ENCODE results near the gene ENPEP.

Gene ENPEP

DNA sequence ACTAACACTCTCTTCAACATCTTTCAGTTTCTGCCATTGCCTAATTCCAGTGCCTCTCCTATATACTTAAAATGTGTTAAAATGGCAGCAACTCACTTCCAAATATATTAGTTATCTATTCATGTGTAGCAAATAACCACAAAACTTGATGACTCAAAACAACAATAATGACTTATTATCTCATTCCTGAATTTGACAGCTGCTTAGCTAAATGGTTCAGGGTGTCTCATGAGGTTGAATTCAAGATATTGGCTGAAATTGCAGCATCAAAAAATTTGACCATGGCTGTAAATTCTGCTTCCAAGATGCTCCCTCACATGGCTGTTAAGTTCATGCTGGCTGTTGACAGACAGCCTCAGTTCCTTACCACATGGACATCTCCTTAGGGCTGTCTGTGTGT, 121.6 kb downstream of the ENPEP start:
- in situ Hi-C loops (cut with MboI; ENCODE audit: low sequenced_read_pairs): no loop called here

DNA sequence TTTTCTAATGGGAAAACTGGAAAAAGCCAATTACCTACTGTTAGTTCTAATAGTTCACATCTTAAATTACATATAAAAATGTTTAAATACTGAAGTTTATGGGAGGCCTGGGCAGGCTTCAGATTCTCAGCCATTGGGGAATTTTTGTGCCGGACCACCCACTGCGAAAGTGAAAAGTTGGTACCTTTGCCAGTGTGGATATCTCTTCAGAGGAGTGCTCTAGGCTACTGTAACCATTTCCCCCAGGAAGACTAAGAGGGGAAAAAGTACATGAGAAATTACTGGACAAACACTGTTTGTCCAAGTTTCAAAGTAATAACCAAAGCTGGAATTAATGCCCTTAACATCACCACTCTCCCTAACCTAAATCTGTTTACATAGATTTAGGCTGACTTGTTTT, 126.1 kb downstream of the ENPEP start:
- in situ Hi-C loops (cut with MboI; ENCODE audit: low sequenced_read_pairs): no loop called here

DNA sequence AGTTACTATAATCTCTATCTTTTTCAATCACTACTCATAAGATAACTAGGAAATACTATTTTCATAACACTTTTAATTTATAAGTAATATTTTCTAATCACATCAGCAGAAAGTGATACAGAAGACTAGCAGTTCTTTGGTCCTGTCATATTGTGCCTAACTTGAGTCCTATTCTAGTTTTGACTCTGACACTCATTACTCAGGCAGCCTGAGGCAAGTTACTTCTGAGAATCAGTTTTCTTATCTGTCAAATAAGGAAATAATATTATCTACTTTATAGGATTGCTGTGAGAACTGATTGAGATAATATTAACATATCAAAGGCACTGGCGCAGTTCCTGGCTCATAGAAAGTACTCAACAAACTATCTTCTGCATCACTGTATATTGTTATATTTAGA, 129.1 kb downstream of the ENPEP start:
- in situ Hi-C loops (cut with MboI; ENCODE audit: low sequenced_read_pairs): no loop called here

DNA sequence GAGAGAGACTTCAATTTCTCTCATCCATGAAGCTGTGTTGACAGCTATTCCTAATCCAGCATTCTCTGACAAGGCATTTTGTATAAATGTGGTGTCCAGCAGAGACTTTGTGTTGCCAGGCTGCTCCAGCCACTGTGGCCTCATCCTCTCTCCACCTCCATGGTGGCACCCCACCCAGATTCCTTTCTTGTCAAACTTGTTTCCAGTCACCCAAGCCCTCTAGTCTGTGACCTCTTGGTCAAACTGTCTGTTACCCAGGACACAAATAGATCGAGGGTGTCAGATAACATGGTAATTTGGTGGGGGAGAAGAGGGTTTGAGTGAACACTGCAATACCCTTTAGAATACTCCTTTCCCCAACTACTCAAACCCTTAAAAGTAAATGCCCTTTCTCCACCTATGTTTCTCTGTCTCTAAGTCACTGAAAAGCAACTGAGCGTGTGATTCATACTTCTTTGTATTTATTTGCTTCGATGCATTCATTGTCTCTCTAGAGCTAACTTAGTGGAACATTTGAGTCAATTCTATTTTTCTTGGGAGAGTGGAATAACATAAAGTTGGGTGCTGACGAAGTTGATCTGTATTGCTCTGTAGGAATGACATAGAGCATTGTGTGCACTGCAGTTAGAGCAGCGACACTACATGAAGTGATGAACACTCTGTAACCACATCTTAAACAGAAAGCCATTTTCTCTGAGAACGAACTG, 133.2 kb downstream of the ENPEP start:
- in situ Hi-C loops (cut with MboI; ENCODE audit: low sequenced_read_pairs): no loop called here

DNA sequence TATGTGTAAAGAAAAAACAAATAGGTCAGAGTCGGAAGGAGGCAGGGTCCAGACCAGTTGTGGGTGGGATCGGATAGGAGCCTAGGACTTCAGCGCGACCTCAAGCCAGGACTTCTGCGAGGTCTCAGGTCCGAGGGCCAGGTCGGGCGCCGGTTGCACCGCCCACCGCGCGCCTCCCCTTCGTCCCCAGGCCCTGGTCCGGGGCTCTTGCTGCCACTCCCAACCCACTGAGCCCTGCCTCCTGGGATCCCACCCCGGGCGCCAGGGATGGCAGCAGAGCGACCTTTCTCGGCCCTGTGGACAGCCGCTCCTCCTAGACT, 134.6 kb downstream of the ENPEP start:
- in situ Hi-C loops (cut with MboI; ENCODE audit: low sequenced_read_pairs): no loop called here

DNA sequence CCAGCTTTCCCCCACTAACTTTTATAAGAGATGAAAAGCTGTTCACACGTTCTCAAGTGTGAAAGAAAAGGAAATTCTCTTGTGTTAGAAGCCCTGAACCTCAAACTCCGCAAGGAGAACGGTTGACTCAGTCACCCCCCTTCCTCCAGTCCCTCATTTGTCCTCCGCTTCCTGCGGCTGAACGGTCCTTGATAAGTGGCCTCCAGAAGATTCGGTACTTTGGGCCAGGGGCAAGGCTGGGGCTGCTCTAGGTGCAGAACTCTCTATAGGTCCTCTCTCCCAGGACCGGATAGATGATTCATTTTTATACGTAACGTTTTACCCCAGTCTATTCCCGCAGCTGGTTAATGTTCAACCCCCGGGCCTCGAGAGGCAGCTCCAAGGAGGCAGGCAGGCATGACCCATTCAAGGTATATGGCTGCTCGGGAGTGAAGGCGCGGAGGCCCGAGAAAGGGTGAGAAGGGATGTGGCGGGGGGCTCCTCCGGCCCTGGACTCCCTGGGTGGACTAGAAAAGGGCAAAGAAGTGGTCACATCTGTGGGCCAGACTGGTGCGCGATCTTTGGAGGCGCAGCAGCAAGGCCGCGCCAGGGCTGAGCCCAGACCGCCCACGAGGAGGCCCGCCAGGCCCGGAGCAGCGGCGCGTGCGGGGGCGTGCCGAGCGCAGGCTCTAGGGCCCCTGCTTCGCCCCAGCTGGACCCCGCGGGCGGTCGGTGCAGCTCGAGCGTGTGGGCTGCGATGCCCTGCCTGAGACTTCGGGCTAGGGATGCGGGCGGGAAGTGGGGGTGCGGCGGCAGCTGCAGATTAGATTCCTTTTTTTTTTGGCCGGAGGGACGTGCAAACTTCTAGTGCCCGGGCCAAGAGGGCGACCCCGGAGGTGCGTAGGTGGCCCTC, 135.2 kb downstream of the ENPEP start:
- in situ Hi-C loops (cut with MboI; ENCODE audit: low sequenced_read_pairs): no loop called here

DNA sequence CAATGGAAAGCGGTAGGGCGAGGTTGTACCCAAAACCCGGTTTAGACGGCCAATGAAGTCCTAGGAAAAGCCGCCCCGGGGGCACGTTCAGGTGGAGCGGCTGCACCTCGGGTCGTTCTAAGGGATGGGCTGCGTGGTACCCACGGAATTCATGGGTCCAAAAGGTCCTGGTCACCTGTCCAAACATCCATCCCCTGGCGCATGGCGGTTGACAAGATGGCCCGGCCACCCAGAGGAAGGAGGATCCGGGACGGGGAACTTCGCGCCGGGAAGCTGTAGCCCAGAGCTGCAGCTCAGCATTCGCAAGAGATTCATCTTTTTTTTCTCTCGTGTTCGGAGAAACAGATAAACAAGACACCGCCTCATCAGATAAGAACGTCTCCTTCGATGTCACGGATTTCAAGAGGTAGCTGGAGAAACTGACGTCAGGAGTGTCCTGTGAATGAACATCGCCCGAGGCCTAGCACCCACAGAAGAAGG, 136.1 kb downstream of the ENPEP start:
- in situ Hi-C loops (cut with MboI; ENCODE audit: low sequenced_read_pairs): no loop called here

DNA sequence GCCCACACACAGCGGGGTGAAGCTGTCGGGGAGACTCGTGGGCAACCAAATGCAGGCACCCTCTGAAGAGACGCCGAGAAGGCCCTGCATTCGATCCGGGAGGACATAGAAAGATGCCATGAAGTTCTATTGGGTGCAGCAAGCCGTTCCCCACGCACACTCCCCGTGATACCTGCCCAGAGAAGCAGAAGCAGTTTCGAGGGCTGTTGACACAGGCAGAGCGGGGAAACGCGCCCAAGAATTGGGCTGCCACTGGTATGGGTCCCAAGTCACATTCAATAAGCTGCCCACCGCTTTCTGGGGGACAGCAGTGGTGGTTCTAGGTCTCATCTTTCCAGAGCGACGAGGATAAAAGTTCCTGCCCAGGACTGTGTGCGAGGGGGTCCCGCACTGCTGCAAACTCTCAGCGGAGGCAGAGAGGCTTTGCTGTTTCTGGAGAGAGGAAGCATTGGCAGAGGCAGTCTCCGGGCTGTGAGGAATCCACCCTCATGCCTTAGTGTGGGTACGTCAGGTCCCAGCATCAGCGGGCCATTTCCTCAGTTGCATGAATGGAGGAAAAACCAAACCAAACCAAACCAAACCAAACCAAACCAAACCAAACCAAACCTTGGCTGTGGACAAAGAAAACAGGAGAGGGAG, 136.8 kb downstream of the ENPEP start:
- in situ Hi-C loops (cut with MboI; ENCODE audit: low sequenced_read_pairs): no loop called here

DNA sequence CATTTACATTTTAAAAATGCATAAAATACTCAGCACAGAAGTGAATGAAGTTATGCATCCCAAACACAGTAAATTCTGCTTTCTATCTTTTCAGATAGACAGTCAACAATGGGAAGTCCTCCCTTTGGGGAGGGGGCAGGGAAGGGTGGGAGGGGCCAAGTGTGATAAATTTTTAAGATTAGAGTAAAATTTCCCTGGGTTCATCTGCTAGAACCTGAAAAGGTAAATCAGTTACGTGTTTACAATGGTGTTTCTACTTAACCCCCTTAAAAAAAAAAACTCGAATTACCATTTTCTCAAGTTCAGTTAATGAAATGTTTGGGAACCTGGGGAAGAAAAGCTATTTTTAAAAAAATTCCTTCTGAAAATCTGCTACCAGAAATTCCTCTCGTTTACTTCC, 137.8 kb downstream of the ENPEP start:
- in situ Hi-C loops (cut with MboI; ENCODE audit: low sequenced_read_pairs): no loop called here

DNA sequence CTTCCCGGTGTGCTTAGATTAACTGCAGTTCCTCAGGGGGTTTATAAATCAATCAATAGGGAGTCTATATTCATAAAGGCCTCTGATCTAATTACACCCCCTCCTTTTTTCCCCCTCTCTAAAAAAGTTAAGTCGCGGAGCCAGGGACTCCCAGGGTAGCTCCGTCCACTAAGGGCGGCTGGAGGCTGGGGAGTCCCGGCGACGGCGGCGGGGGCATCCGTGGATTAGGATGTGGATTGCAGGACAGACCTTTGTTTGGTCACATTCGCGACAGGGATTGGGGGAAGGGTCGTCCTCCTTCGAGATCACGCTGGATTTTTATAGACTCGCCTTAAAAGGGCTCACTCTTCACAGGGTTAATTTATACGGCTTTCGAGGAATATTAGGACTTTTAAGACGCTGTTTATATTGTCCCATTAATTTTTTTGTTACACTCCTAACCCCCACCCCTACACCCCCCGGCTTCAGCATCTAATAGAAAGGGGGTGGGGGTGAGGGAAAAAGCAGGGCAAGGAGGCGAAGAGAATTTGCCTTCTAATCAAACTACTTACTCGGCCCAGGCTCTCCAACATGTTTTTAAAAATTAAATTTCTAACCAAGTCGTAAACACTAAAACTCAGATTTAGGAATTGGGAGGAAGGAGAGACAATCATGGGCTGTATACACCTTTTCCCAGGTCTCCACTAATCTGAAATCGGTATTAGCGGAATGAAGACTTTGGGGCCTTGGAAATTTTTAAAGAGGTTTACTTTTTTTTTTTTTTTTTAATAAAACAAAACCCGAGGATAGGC, 138.4 kb downstream of the ENPEP start:
- in situ Hi-C loops (cut with MboI; ENCODE audit: low sequenced_read_pairs): no loop called here

Data from HL-60/S4 (cell line).